Keratinocyte (primary cell): Measurements from ENCODE around the gene FNDC3A.

Experiments
- EZH2 ChIP-seq: IDR thresholded peaks from one replicate; pipeline ENCODE4 v1.6.1; 2012; ENCODE audit warnings: inconsistent platforms, mild to moderate bottlenecking, low read length, moderate library complexity
- TF ChIP-seq, protein P1 (sequence below), 3 experiments: IDR thresholded peaks in 1 of 3; conservative IDR thresholded peaks in 1 of 3; optimal IDR thresholded peaks in 1 of 3; 2 replicates in 2 of 3; 3 replicates in 1 of 3; pipeline versions ENCODE3 to v1.5.1; 2011; ENCODE audit warnings: low read length in 3 of 3, mild to moderate bottlenecking in 3 of 3, moderate library complexity in 2 of 3, control low read depth in 1 of 3, inconsistent platforms in 1 of 3; ENCODE audit not compliant: insufficient read depth in 2 of 3; ENCODE audit errors: extremely low read depth in 1 of 3

DNA sequence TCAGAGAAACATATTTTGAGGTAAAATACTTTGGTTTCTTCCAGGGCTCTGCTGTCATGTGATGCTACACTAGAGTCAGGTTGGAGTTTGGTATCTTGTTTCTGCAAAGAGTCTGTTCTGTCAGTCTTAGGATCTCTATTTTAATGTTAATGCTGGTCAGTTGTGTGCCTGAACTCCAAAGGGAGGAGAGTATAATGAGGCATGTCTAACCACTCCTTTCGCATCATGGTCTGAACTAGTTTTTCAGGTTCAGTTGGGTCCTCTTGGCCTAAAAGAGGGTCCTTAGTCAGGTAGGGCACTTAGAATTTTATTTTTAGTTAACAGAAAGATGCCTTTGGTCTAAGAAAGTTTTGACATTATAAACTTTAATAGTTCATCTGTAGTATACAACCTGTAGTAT, 78.2 kb downstream of the FNDC3A start:
- no peak for TF ChIP-seq EZH2
- TF ChIP-seq, protein P1, sequence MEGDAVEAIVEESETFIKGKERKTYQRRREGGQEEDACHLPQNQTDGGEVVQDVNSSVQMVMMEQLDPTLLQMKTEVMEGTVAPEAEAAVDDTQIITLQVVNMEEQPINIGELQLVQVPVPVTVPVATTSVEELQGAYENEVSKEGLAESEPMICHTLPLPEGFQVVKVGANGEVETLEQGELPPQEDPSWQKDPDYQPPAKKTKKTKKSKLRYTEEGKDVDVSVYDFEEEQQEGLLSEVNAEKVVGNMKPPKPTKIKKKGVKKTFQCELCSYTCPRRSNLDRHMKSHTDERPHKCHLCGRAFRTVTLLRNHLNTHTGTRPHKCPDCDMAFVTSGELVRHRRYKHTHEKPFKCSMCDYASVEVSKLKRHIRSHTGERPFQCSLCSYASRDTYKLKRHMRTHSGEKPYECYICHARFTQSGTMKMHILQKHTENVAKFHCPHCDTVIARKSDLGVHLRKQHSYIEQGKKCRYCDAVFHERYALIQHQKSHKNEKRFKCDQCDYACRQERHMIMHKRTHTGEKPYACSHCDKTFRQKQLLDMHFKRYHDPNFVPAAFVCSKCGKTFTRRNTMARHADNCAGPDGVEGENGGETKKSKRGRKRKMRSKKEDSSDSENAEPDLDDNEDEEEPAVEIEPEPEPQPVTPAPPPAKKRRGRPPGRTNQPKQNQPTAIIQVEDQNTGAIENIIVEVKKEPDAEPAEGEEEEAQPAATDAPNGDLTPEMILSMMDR (optimal IDR thresholded peaks at IDR 0.05 in 1 of 3, IDR thresholded peaks at IDR 0.05 in 1 of 3, conservative IDR thresholded peaks at IDR 0.05 in 1 of 3; ENCODE audit: extremely low read depth in 1 of 3, insufficient read depth in 2 of 3, low read length in 3 of 3) = no peak
